Measurements from ENCODE around the gene GPR179.

DNA sequence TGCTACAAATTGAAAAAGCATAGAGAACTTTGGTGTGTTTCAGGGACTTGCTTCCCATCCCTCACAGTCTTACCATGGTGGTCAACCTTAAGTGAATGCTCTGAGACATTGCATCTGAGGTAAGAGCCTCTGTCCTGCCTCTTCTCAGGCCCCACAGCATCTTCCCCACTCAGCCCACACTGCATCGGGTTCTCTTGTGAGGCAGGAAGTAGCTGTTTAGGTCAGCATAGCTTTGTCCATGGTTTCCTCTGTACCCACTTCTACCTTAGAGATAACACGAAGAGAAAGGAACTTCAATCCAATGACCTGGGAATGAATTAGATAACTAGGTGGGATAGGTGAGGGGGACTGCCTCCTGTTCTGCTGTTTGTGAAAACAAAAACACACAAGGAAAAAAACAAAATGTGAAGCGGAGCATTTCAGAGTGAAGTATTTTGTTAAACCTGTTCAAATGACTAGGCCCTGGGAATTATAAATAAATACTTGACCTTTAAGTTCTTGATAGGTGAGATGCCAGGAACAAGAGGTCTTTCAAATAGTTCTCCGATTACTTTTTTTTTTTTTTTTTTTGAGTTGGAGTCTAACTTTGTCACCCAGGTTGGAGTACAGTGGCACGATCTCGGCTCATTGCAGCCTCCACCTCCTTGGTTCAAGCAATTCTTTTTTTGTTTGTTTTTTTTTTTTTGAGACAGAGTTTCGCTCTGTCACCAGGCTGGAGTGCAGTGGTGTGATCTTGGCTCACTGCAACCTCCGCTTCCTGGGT is 25.5 kb upstream of the GPR179 start:
- TF ChIP-seq NFIC (IDR thresholded peaks at IDR 0.05) = no peak
- TF ChIP-seq RAD21 (IDR thresholded peaks at IDR 0.05; ENCODE audit: low read depth) = no peak
- TF ChIP-seq, protein P1, sequence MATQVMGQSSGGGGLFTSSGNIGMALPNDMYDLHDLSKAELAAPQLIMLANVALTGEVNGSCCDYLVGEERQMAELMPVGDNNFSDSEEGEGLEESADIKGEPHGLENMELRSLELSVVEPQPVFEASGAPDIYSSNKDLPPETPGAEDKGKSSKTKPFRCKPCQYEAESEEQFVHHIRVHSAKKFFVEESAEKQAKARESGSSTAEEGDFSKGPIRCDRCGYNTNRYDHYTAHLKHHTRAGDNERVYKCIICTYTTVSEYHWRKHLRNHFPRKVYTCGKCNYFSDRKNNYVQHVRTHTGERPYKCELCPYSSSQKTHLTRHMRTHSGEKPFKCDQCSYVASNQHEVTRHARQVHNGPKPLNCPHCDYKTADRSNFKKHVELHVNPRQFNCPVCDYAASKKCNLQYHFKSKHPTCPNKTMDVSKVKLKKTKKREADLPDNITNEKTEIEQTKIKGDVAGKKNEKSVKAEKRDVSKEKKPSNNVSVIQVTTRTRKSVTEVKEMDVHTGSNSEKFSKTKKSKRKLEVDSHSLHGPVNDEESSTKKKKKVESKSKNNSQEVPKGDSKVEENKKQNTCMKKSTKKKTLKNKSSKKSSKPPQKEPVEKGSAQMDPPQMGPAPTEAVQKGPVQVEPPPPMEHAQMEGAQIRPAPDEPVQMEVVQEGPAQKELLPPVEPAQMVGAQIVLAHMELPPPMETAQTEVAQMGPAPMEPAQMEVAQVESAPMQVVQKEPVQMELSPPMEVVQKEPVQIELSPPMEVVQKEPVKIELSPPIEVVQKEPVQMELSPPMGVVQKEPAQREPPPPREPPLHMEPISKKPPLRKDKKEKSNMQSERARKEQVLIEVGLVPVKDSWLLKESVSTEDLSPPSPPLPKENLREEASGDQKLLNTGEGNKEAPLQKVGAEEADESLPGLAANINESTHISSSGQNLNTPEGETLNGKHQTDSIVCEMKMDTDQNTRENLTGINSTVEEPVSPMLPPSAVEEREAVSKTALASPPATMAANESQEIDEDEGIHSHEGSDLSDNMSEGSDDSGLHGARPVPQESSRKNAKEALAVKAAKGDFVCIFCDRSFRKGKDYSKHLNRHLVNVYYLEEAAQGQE (IDR thresholded peaks at IDR 0.05; ENCODE audit: low read depth) = no peak
- TF ChIP-seq YY1 (IDR thresholded peaks at IDR 0.05; ENCODE audit: low read depth) = no peak
- no peak for TF ChIP-seq CREB1 (IDR thresholded peaks at IDR 0.05; ENCODE audit: low read depth)
- TF ChIP-seq, protein P2, sequence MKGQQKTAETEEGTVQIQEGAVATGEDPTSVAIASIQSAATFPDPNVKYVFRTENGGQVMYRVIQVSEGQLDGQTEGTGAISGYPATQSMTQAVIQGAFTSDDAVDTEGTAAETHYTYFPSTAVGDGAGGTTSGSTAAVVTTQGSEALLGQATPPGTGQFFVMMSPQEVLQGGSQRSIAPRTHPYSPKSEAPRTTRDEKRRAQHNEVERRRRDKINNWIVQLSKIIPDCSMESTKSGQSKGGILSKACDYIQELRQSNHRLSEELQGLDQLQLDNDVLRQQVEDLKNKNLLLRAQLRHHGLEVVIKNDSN (IDR thresholded peaks at IDR 0.05) = no peak
